Osteocyte (in vitro differentiated cells): ENCODE measurements around the gene IGF1R. TPM values are rescaled to one million over a fixed set of nuclear protein-coding genes. Genes with fewer than 3 reads are reported as not detected.

Source experiments
- DNase-seq: peaks from one replicate; pipeline ENCODE4 v3.0.0; 2021; ENCODE audit warnings: mixed read lengths; ENCODE audit not compliant: unreplicated experiment; ENCODE audit errors: extremely low spot score
- H3K27ac Mint-ChIP-seq: one replicate; pipeline ENCODE4 v1.8.0; 2021; ENCODE audit warnings: mild to moderate bottlenecking, mixed read lengths; ENCODE audit not compliant: unreplicated experiment
- H3K27me3 Mint-ChIP-seq: one replicate; pipeline ENCODE4 v1.8.0; 2021; ENCODE audit warnings: mixed read lengths; ENCODE audit not compliant: unreplicated experiment
- H3K36me3 Mint-ChIP-seq: one replicate; pipeline ENCODE4 v1.8.0; 2021; ENCODE audit warnings: mixed read lengths; ENCODE audit not compliant: unreplicated experiment
- H3K4me1 Mint-ChIP-seq: one replicate; pipeline ENCODE4 v1.8.0; 2021; ENCODE audit warnings: mixed read lengths; ENCODE audit not compliant: unreplicated experiment
- H3K4me3 Mint-ChIP-seq: one replicate; pipeline ENCODE4 v1.8.0; 2021; ENCODE audit warnings: mild to moderate bottlenecking, moderate library complexity, mixed read lengths; ENCODE audit not compliant: unreplicated experiment
- H3K9me3 Mint-ChIP-seq: one replicate; pipeline ENCODE4 v1.8.0; 2021; ENCODE audit warnings: mixed read lengths; ENCODE audit not compliant: unreplicated experiment
- total RNA-seq: library from RNA; stranded (reverse); gene quantifications from 2 replicates; pipeline ENCODE4 v1.2.1, GENCODE V29; 2021
- TF ChIP-seq, protein P1 (sequence below): fragments of 200-600 bp; sonication (generic); IDR thresholded peaks from 2 replicates; pipeline ENCODE4 v1.5.0; 2021; ENCODE audit warnings: antibody characterized with exemption, mild to moderate bottlenecking, moderate library complexity

IGF1R gene
- total RNA-seq, 1 donor from 2014 or later = 174 TPM

- Mint-ChIP-seq H3K27me3 (no peaks in the 10 kb centered on the region), H3K4me1 (peaks cover 35% of the 10 kb centered on the region), H3K4me3 (no peak overlapping the region), H3K36me3 (peaks cover 8% of the 10 kb centered on the region), H3K27ac (no peak overlapping the region), H3K9me3 (no peaks in the 10 kb centered on the region)
- no peak for DNase-seq
- TF ChIP-seq, protein P1, sequence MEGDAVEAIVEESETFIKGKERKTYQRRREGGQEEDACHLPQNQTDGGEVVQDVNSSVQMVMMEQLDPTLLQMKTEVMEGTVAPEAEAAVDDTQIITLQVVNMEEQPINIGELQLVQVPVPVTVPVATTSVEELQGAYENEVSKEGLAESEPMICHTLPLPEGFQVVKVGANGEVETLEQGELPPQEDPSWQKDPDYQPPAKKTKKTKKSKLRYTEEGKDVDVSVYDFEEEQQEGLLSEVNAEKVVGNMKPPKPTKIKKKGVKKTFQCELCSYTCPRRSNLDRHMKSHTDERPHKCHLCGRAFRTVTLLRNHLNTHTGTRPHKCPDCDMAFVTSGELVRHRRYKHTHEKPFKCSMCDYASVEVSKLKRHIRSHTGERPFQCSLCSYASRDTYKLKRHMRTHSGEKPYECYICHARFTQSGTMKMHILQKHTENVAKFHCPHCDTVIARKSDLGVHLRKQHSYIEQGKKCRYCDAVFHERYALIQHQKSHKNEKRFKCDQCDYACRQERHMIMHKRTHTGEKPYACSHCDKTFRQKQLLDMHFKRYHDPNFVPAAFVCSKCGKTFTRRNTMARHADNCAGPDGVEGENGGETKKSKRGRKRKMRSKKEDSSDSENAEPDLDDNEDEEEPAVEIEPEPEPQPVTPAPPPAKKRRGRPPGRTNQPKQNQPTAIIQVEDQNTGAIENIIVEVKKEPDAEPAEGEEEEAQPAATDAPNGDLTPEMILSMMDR = no peak
Observed at GRCh38 chr15:98838387-98839259, 190.3 kb downstream of the IGF1R start.

DNA sequence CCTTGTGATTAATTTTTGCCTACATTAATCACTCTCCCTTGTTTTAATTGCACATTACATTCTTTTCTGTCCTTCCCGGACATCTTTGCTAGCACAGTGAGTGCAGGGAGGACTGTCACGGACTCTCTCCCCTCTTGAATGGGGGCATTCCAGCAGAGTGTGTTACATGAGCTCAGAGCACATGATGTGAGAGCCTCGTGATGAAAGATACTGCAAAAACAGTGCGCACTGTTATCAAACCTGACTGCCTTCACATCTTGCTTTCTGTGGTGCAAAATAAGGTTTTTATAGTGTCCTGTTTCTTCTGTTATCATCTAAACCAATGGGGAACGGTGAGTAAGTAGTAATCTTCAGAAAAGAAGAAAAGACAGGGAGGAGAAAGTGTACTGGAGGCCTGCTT lies 191.7 kb downstream of the IGF1R start:
- no peak overlapping the region for H3K4me3 Mint-ChIP-seq
- H3K27me3 Mint-ChIP-seq = no peaks in the 10 kb centered on the region
- peak overlapping the region; percentile 25 for H3K27ac Mint-ChIP-seq
- TF ChIP-seq, protein P1 = no peak
- peaks cover 5% of the 10 kb centered on the region for H3K36me3 Mint-ChIP-seq
- no peaks in the 10 kb centered on the region for H3K9me3 Mint-ChIP-seq
- H3K4me1 Mint-ChIP-seq = peaks cover 49% of the 10 kb centered on the region
- no peak for DNase-seq

- no peaks in the 10 kb centered on the region for H3K9me3 Mint-ChIP-seq
- no peak overlapping the region for H3K4me3 Mint-ChIP-seq
- peaks cover 53% of the 10 kb centered on the region for H3K4me1 Mint-ChIP-seq
- TF ChIP-seq, protein P1 = no peak
- no peaks in the 10 kb centered on the region for H3K27me3 Mint-ChIP-seq
- peaks cover 5% of the 10 kb centered on the region for H3K36me3 Mint-ChIP-seq
- peak overlapping the region; percentile 33 for H3K27ac Mint-ChIP-seq
- DNase-seq = no peak
Observed at GRCh38 chr15:98841419-98841970, 193.2 kb downstream of the IGF1R start.

DNA sequence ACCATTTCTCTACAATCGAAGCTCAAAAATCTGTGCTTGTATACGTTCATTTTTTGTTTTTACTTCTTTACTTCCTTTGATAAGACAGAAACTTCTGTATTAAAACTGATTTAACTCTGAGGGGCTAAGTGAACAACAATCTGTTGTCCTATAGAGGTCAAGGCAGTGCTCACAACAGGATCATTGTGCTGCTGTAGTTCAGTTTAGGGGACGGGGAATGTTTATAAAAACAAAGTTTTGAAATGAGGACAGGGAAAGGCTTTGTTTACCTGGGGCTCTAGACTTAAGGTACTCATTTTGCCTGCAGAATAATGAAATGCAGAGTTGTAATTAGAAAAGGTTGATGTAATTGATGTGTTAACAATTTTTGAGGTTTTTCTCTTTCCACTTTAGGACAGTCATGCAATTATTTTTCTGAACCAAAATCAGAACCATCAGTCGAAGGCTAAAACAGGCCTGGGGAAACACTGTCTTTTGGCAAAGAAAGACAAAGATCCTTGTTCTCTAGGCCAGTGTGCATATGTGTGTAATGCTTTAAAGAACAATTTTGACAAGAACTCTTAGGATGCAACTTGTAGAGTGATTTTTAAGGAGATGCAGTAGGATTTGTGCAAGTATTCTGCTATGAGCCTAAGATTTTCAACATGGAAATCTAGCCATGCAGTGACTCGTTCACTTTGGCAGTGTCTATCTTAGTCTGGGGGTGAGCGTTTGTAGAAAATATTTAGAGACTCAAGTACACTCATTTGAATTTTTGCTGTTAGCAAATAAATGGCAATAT lies 194.0 kb downstream of the IGF1R start:
- H3K9me3 Mint-ChIP-seq = no peaks in the 10 kb centered on the region
- DNase-seq = no peak
- H3K27me3 Mint-ChIP-seq = no peaks in the 10 kb centered on the region
- H3K36me3 Mint-ChIP-seq = peaks cover 5% of the 10 kb centered on the region
- TF ChIP-seq, protein P1 = no peak
- peak overlapping the region; percentile 33 for H3K27ac Mint-ChIP-seq
- H3K4me3 Mint-ChIP-seq = no peak overlapping the region
- peaks cover 54% of the 10 kb centered on the region for H3K4me1 Mint-ChIP-seq

DNA sequence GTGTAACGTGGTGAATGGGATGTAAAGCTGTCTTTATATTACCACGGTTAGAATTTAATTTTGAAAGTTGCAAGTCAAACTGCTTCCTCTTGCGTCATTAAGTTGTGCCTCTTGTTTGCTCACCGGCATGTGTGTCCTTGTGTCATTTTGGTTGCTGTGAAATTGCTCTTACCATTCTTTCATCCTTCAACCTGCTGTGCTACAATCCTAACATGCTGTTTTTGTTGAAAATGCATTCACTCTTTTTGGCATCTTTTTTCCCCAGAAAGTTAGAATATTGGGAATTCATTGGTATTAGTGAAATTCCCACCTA lies 194.6 kb downstream of the IGF1R start:
- Mint-ChIP-seq H3K27ac (no peak overlapping the region), H3K9me3 (no peaks in the 10 kb centered on the region), H3K27me3 (no peaks in the 10 kb centered on the region), H3K4me1 (peaks cover 53% of the 10 kb centered on the region), H3K4me3 (no peak overlapping the region), H3K36me3 (peaks cover 5% of the 10 kb centered on the region)
- DNase-seq = no peak
- TF ChIP-seq, protein P1 = no peak
